ENCODE results near the gene GASK1A.

DNA sequence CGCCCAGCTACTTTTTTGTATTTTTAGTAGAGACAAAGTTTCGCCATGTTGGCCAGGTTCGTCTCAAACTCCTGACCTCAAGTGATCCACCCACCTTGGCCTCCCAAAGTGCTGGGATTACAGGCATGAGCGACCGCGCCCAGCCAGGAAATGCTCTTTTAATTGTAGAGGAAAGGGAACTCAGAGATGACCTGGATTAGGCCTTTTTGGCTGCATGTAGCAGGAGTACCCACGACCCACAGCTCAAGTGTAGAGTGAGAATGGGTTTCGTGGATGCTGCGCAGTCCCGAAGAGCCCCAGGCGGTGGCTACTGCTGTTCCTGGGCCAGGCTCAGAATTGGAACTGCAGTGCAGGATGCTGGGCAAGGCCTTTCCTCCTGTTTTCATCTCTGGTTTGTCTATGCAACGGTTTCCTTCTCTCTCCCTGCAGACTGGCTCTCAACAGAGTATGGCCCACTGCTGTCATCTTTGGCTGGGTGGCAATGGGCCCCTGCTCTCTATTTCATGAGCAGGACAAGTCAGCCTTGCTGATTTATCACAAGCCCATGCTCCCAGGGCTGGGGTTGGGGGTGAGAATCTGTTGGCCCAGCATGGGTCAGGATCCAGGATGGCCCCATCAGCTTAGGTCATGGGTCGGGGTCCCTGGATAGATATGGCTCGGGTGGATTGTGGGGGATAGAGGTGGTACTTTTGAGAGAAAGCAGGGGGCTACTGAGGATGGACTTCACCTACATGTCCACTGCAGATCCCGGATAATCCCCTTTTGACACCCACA lies 51.2 kb downstream of the GASK1A start:
- no peak for TF ChIP-seq EZH2phosphoT487 (IDR thresholded peaks at IDR 0.05; ENCODE audit: borderline replicate concordance, low read length)
- TF ChIP-seq, protein P1, sequence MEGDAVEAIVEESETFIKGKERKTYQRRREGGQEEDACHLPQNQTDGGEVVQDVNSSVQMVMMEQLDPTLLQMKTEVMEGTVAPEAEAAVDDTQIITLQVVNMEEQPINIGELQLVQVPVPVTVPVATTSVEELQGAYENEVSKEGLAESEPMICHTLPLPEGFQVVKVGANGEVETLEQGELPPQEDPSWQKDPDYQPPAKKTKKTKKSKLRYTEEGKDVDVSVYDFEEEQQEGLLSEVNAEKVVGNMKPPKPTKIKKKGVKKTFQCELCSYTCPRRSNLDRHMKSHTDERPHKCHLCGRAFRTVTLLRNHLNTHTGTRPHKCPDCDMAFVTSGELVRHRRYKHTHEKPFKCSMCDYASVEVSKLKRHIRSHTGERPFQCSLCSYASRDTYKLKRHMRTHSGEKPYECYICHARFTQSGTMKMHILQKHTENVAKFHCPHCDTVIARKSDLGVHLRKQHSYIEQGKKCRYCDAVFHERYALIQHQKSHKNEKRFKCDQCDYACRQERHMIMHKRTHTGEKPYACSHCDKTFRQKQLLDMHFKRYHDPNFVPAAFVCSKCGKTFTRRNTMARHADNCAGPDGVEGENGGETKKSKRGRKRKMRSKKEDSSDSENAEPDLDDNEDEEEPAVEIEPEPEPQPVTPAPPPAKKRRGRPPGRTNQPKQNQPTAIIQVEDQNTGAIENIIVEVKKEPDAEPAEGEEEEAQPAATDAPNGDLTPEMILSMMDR (conservative IDR thresholded peaks at IDR 0.05; ENCODE audit: low read depth, low read length): no peak
